GM12878 (cell line): Measurements from ENCODE around the gene CNNM3. TPM values are rescaled to one million over a fixed set of nuclear protein-coding genes. Genes with fewer than 3 reads are reported as not detected.

Source experiments
- ATF3 ChIP-seq: IDR thresholded peaks from 2 replicates; pipeline ENCODE4 v1.6.1; 2011; ENCODE audit warnings: low read depth, mild to moderate bottlenecking, low read length, moderate library complexity, borderline replicate concordance; ENCODE audit errors: extremely low read depth
- CBFB ChIP-seq: IDR thresholded peaks from 2 replicates; pipeline ENCODE4 v1.6.1; 2016; ENCODE audit warnings: antibody characterized with exemption, low read depth
- CEBPB ChIP-seq, 2 experiments: fragments of 150-350 bp in 1 of 2; IDR thresholded peaks; 2 replicates each; pipeline ENCODE4 v1.6.1; 2012 to 2014; ENCODE audit warnings: low read depth in 2 of 2, low read length in 2 of 2, borderline replicate concordance in 1 of 2, inconsistent platforms in 1 of 2
- EED ChIP-seq: sonication (generic); IDR thresholded peaks from 2 replicates; pipeline ENCODE4 v1.6.1; 2016; ENCODE audit warnings: antibody characterized with exemption, low read depth
- EGR1 ChIP-seq, 2 experiments: IDR thresholded peaks; 1 replicate in 1 of 2; 2 replicates in 1 of 2; pipeline ENCODE4 v1.6.1; 2011 to 2012; ENCODE audit warnings: low read depth in 2 of 2, low read length in 2 of 2, borderline replicate concordance in 1 of 2, mild to moderate bottlenecking in 1 of 2, moderate library complexity in 1 of 2
- EP300 ChIP-seq, 2 experiments: fragments of 150-350 bp in 1 of 2; IDR thresholded peaks; 2 replicates each; pipeline ENCODE4 v1.6.1; 2011 to 2012; ENCODE audit warnings: low read depth in 2 of 2, low read length in 2 of 2, borderline replicate concordance in 1 of 2, improper control_type of control experiment in 1 of 2, inconsistent platforms in 1 of 2; ENCODE audit not compliant: control insufficient read depth in 1 of 2
- EZH2 ChIP-seq: IDR thresholded peaks from 2 replicates; pipeline ENCODE4 v1.6.1; 2012; ENCODE audit warnings: low read depth, mild to moderate bottlenecking, control low read depth, inconsistent platforms, low read length, borderline replicate concordance; ENCODE audit not compliant: control insufficient read depth
- HDGF ChIP-seq: fragments of 450-650 bp; IDR thresholded peaks from 2 replicates; pipeline ENCODE4 v1.6.1; 2016; ENCODE audit warnings: antibody characterized with exemption
- IKZF2 ChIP-seq, 2 experiments: fragments of 450-650 bp; IDR thresholded peaks; 2 replicates each; pipeline ENCODE4 v1.6.1; 2017; ENCODE audit warnings: mild to moderate bottlenecking in 2 of 2, moderate library complexity in 2 of 2
- KLF5 ChIP-seq: fragments of 450-650 bp; IDR thresholded peaks from 2 replicates; pipeline ENCODE4 v1.6.1; 2014; ENCODE audit warnings: mild to moderate bottlenecking; ENCODE audit not compliant: partially characterized antibody
- MTA2 ChIP-seq: fragments of 450-650 bp; IDR thresholded peaks from 2 replicates; pipeline ENCODE4 v1.6.1; 2016; ENCODE audit warnings: low read depth, mild to moderate bottlenecking, moderate library complexity
- RB1 ChIP-seq: fragments of 450-650 bp; formaldehyde crosslinking; IDR thresholded peaks from 2 replicates; pipeline ENCODE4 v1.6.1; 2017; ENCODE audit warnings: mild to moderate bottlenecking, borderline replicate concordance
- SIN3A ChIP-seq: IDR thresholded peaks from 2 replicates; pipeline ENCODE4 v1.6.1; 2012; ENCODE audit warnings: low read depth, low read length, improper control_type of control experiment
- SIX5 ChIP-seq: IDR thresholded peaks from 2 replicates; pipeline ENCODE4 v1.6.1; 2011; ENCODE audit warnings: mild to moderate bottlenecking, low read depth, low read length, moderate library complexity; ENCODE audit not compliant: severe bottlenecking
- SMAD5 ChIP-seq: IDR thresholded peaks from 2 replicates; pipeline ENCODE4 v1.6.1; 2016; ENCODE audit warnings: antibody characterized with exemption, low read depth
- YY1 ChIP-seq: IDR thresholded peaks from 2 replicates; pipeline ENCODE4 v1.6.1; 2011; ENCODE audit warnings: low read depth, mild to moderate bottlenecking, low read length
- ZBTB11 ChIP-seq: fragments of 450-650 bp; formaldehyde crosslinking; IDR thresholded peaks from 2 replicates; pipeline ENCODE4 v1.5.0; 2022; ENCODE audit warnings: mild to moderate bottlenecking, missing genetic modification characterization
- ZBTB40 ChIP-seq: fragments of 450-650 bp; IDR thresholded peaks from 2 replicates; pipeline ENCODE4 v1.6.1; 2016; ENCODE audit warnings: mild to moderate bottlenecking, moderate library complexity, borderline replicate concordance
- ZNF384 ChIP-seq: IDR thresholded peaks from 2 replicates; pipeline ENCODE4 v1.6.1; 2012; ENCODE audit warnings: low read depth, mild to moderate bottlenecking, low read length, improper control_type of control experiment, borderline replicate concordance
- ZSCAN29 ChIP-seq: fragments of 450-650 bp; IDR thresholded peaks from 2 replicates; pipeline ENCODE4 v1.6.1; 2017; ENCODE audit warnings: mild to moderate bottlenecking, moderate library complexity
- ZZZ3 ChIP-seq: IDR thresholded peaks from 2 replicates; pipeline ENCODE4 v1.6.1; 2011; ENCODE audit warnings: low read depth; ENCODE audit not compliant: control insufficient read depth, insufficient read length
- polyA plus RNA-seq, 11 experiments: library from polyadenylated mRNA; depleted of rRNA in 4 of 11; unstranded in 6 of 11; stranded (reverse) in 5 of 11; fragments of >200 nt; fragmentation: Nextera tagmentation in 4 of 11; fragmentation: Illumina TruSeq in 1 of 11; extraction: Ambion mirVana in 4 of 11; extraction: Trizol in 1 of 11; gene quantifications; 1 replicate in 1 of 11; 2 replicates in 10 of 11; pipeline versions ENCODE4 v1.2.1 to v1.2.3, GENCODE V29; 2011 to 2016; ENCODE audit warnings: inconsistent platforms in 2 of 11, missing spikeins in 2 of 11, low read depth in 1 of 11
- total RNA-seq, 4 experiments: library from RNA; depleted of rRNA in 3 of 4; stranded (reverse); fragments of >200 nt in 3 of 4; fragmentation: Illumina TruSeq in 1 of 4; extraction: Trizol in 1 of 4; gene quantifications; 2 replicates each; pipeline versions ENCODE4 v1.2.1 to v1.2.3, GENCODE V29; 2013 to 2021

The CNNM3 gene
- total and polyA plus RNA-seq, 10 of the 15 experiments (the other 5 are each of a cell fraction or from before 2014, with no cell fraction given): 0.72 to 14.3 (median 4.0) TPM

- TF ChIP-seq ZBTB40 (no peak), EED (peak; percentile 75), MTA2 (peak; percentile 60; the same call in 1 of the 2 replicates), KLF5 (no peak), SMAD5 (no peak), SIN3A (no peak), ZBTB11 (CRISPR knock-in tag) (no peak), IKZF2 (IDR thresholded peaks at IDR 0.05) (peak; percentile 67 to 73), EP300 (IDR thresholded peaks at IDR 0.05; ENCODE audit: borderline replicate concordance in 1 of 2, control insufficient read depth in 1 of 2, low read depth in 2 of 2, low read length in 2 of 2) (peak in 1 of 2 experiments; percentile 58; a peak in 2 of 4 replicates), RB1 (no peak), EZH2 (no peak), SIX5 (no peak), ZNF384 (no peak), ATF3 (no peak), CEBPB (IDR thresholded peaks at IDR 0.05; ENCODE audit: borderline replicate concordance in 1 of 2, low read depth in 2 of 2, low read length in 2 of 2) (no peak), CBFB (no peak), EGR1 (IDR thresholded peaks at IDR 0.05; ENCODE audit: borderline replicate concordance in 1 of 2, low read depth in 2 of 2, low read length in 2 of 2) (no peak), ZZZ3 (no peak), HDGF (no peak), ZSCAN29 (no peak), YY1 (no peak)
- TF ChIP-seq, all 136 proteins: peak for 35
Measured at GRCh38 chr2:96874198-96874831, 58.2 kb downstream of the CNNM3 start (continued).
